HCT116 (cell line): ENCODE results near the gene SETD1A. TPM values are rescaled to one million over a fixed set of nuclear protein-coding genes. Genes with fewer than 3 reads are reported as not detected.

Experiments
- ATAC-seq: fragments of 200-7000 bp; cut with Tn5 transposase; 2 replicates; pipeline ENCODE4 v1.9.1; 2020; ENCODE audit warnings: mild to moderate bottlenecking, moderate library complexity
- BruUV-seq: library from RNA; stranded (reverse); fragments of 400-500 nt; replicated peaks from 2 replicates; lab custom pipeline; 2021; lab: Mats Ljungman, UMichigan
- CTCF ChIA-PET: fragments of 300-600 bp; sonication (Branson Sonifier 250); formaldehyde crosslinking; loops from one replicate; lab custom pipeline; 2021; ENCODE audit warnings: antibody characterized with exemption; lab: Charles Lee
- POLR2A ChIA-PET: fragments of 300-600, 350-600 bp; sonication (Branson Sonifier 250); formaldehyde crosslinking; loops from one replicate; lab custom pipeline; 2021; ENCODE audit warnings: antibody characterized with exemption; lab: Charles Lee
- RAD21 ChIA-PET, 2 experiments: fragments of 300-600 bp; sonication (Branson Sonifier 250); formaldehyde crosslinking; loops; one replicate each; lab custom pipeline; 2023; ENCODE audit warnings: low total read pairs in 2 of 2; ENCODE audit not compliant: uncharacterized antibody in 2 of 2, unreplicated experiment in 2 of 2, low non-redundant PET in 1 of 2; lab: Charles Lee
- DNase-seq: peaks from one replicate; pipeline ENCODE4 v3.0.0-alpha.2; 2010; ENCODE audit warnings: low read depth, low spot score
- H2AFZ ChIP-seq: fragments of 200-600 bp; shearing (Covaris generic), sonication (generic); 2 replicates; pipeline ENCODE4 v1.6.1; 2017; ENCODE audit warnings: low read depth, mixed run types, mixed read lengths, antibody characterized with exemption, low read length; ENCODE audit not compliant: poor library complexity, severe bottlenecking
- H3K27ac ChIP-seq: 2 replicates; pipeline ENCODE4 v1.5.1; 2012; ENCODE audit warnings: low read depth, low read length
- H3K27me3 ChIP-seq: fragments of 200-600 bp; sonication (generic); 2 replicates; pipeline ENCODE4 v1.6.1; 2016; ENCODE audit warnings: mixed run types, low read length, mixed read lengths; ENCODE audit not compliant: insufficient read depth
- H3K36me3 ChIP-seq, 2 experiments: fragments of 200-500 bp in 1 of 2; fragments of 200-600 bp in 1 of 2; sonication (Bioruptor generic) in 1 of 2; sonication (generic) in 1 of 2; 2 replicates each; pipeline versions ENCODE4 v1.5.1 to v1.6.1; 2014 to 2016; ENCODE audit warnings: low read length in 2 of 2, inconsistent platforms in 1 of 2, mixed read lengths in 1 of 2, mixed run types in 1 of 2; ENCODE audit not compliant: insufficient read depth in 2 of 2, control insufficient read depth in 1 of 2
- H3K4me1 ChIP-seq, 2 experiments: fragments of 200-600 bp in 1 of 2; sonication (generic) in 1 of 2; 2 replicates each; pipeline versions ENCODE4 v1.5.1 to v1.6.1; 2012 to 2017; ENCODE audit warnings: low read length in 2 of 2, inconsistent platforms in 1 of 2, mild to moderate bottlenecking in 1 of 2, mixed read lengths in 1 of 2, mixed run types in 1 of 2, moderate library complexity in 1 of 2; ENCODE audit not compliant: insufficient read depth in 2 of 2, control insufficient read depth in 1 of 2
- H3K4me2 ChIP-seq: fragments of 200-600 bp; sonication (generic); 2 replicates; pipeline ENCODE4 v1.6.1; 2017; ENCODE audit warnings: mixed run types, low read length, mixed read lengths
- H3K4me3 ChIP-seq, 2 experiments: fragments of 200-600 bp in 1 of 2; sonication (generic) in 1 of 2; replicated peaks in 1 of 2; 2 replicates each; pipeline ENCODE4 v1.5.1; 2011 to 2016; ENCODE audit warnings: low read length in 2 of 2, control low read depth in 1 of 2, low read depth in 1 of 2, mild to moderate bottlenecking in 1 of 2, mixed read lengths in 1 of 2, mixed run types in 1 of 2
- H3K79me2 ChIP-seq: fragments of 200-600 bp; sonication (generic); 2 replicates; pipeline ENCODE4 v1.6.1; 2017; ENCODE audit warnings: mild to moderate bottlenecking, mixed run types, low read length, moderate library complexity, mixed read lengths; ENCODE audit not compliant: insufficient read depth
- H3K9ac ChIP-seq: fragments of 200-600 bp; sonication (generic); 2 replicates; pipeline ENCODE4 v1.6.1; 2016; ENCODE audit warnings: low read length, mixed read lengths
- H3K9me2 ChIP-seq: fragments of 200-600 bp; sonication (generic), shearing (Covaris generic); 2 replicates; pipeline ENCODE4 v1.6.1; 2017; ENCODE audit warnings: mixed run types, mild to moderate bottlenecking, moderate library complexity; ENCODE audit not compliant: insufficient read depth
- H3K9me3 ChIP-seq, 2 experiments: fragments of 200-500 bp in 1 of 2; fragments of 200-600 bp in 1 of 2; sonication (Bioruptor generic) in 1 of 2; sonication (generic) in 1 of 2; 2 replicates each; pipeline ENCODE4 v1.6.1; 2014 to 2017; ENCODE audit warnings: low read length in 2 of 2, mixed read lengths in 2 of 2, inconsistent platforms in 1 of 2, low read depth in 1 of 2, mild to moderate bottlenecking in 1 of 2, mixed run types in 1 of 2, moderate library complexity in 1 of 2; ENCODE audit not compliant: control insufficient read depth in 1 of 2, insufficient read depth in 1 of 2
- H4K20me1 ChIP-seq: fragments of 200-600 bp; sonication (generic), shearing (Covaris generic); 2 replicates; pipeline ENCODE4 v1.6.1; 2017; ENCODE audit warnings: mixed run types, mild to moderate bottlenecking, moderate library complexity; ENCODE audit not compliant: insufficient read depth
- CBX3 ChIP-seq: IDR thresholded peaks from 2 replicates; pipeline ENCODE4 v1.6.1; 2012; ENCODE audit warnings: low read depth
- EGR1 ChIP-seq: IDR thresholded peaks from 2 replicates; pipeline ENCODE4 v1.6.1; 2012; ENCODE audit warnings: low read depth
- EZH2 ChIP-seq: fragments of 200-600 bp; sonication (generic); IDR thresholded peaks from 2 replicates; pipeline ENCODE4 v1.6.1; 2017; ENCODE audit warnings: antibody characterized with exemption, mixed run types
- JUND ChIP-seq: IDR thresholded peaks from 2 replicates; pipeline ENCODE4 v1.6.1; 2012
- POLR2A ChIP-seq: IDR thresholded peaks from 2 replicates; pipeline ENCODE4 v1.7.0; 2011; ENCODE audit warnings: borderline replicate concordance; ENCODE audit not compliant: insufficient read depth, insufficient read length; ENCODE audit errors: extremely low read depth
- REST ChIP-seq: IDR thresholded peaks from 2 replicates; pipeline ENCODE4 v1.6.1; 2012; ENCODE audit warnings: low read depth
- SIN3A ChIP-seq: IDR thresholded peaks from 2 replicates; pipeline ENCODE4 v1.6.1; 2012; ENCODE audit warnings: low read depth
- SP1 ChIP-seq: IDR thresholded peaks from 2 replicates; pipeline ENCODE4 v1.6.1; 2012; ENCODE audit warnings: low read depth
- intact Hi-C: fragments of 100-400 bp; cut with micrococcal nuclease; formaldehyde crosslinking; loops from 2 replicates; pipeline ENCODE4 v1.10.0; 2022
- total RNA-seq: library from RNA; stranded (reverse); gene quantifications from one replicate; pipeline ENCODE4 v1.2.1, GENCODE V29; 2021; ENCODE audit not compliant: unreplicated experiment

The SETD1A gene
- total RNA-seq, 1 experiment from 2014 or later = 26.9 TPM

- ATAC-seq (no peak), DNase-seq (no peak)
- Histone ChIP-seq H3K27ac (no peak overlapping the region), H4K20me1 (no peaks in the 10 kb centered on the region), H3K4me2 (no peak overlapping the region), H2AFZ (no peak overlapping the region)
- TF ChIP-seq REST = no peak
- TF ChIP-seq EGR1 = no peak
- TF ChIP-seq SIN3A = no peak
- TF ChIP-seq SP1 = no peak
- TF ChIP-seq JUND = no peak
- TF ChIP-seq EZH2 = no peak
- no peak for TF ChIP-seq CBX3
- TF ChIP-seq POLR2A = no peak
- TF ChIP-seq, all 23 proteins: peak for 0
- H3K27me3 ChIP-seq = no peaks in the 10 kb centered on the region
- intact Hi-C loops = loop anchor here (2.0 to 10.0 kb wide), 3 partner anchors 33 to 711 kb away; no protein-coding TSS in a partner anchor
- ChIA-PET RAD21 (interaction anchor here (1.0 to 1.8 kb wide), 3 partner anchors 158 to 349 kb away, joined by 3 to 7 read pairs (median 3); no protein-coding TSS in a partner anchor), POLR2A (interaction anchor here (1.0 to 1.8 kb wide), 3 partner anchors 90 to 196 kb away, joined by 3 to 6 read pairs (median 4); partner anchors contain the start of genes FUS, ZNF646 and ZNF668), CTCF (interaction anchor here (1.0 to 4.0 kb wide), 22 partner anchors 9 to 885 kb away, joined by 3 to 29 read pairs (median 6); partner anchors contain the start of genes ARMC5, KAT8, STX4 and VKORC1)
- no peak overlapping the region for H3K4me3 ChIP-seq
- H3K36me3 ChIP-seq = peaks cover 0 to 5% of the 10 kb centered on the region in 2 experiments; a peak in 3 of 4 replicates
- H3K9me3 ChIP-seq = no peaks in the 10 kb centered on the region
- no peak overlapping the region for H3K9ac ChIP-seq
- no peaks in the 10 kb centered on the region for H3K9me2 ChIP-seq
- peaks cover 0 to 14% of the 10 kb centered on the region in 2 experiments; a peak in 3 of 4 replicates for H3K4me1 ChIP-seq
- no peaks in the 10 kb centered on the region for H3K79me2 ChIP-seq
- BruUV-seq = no TSS peak
Observed at GRCh38 chr16:30983898-30984610, 26.5 kb downstream of the SETD1A start.
